IPS DF 6.9 (cell line): ENCODE results near the gene CD72.

Experiments
- DNase-seq: peaks from one replicate; pipeline ENCODE4 v3.0.0-alpha.2; 2013; ENCODE audit warnings: low read depth, low spot score
- H3K27ac ChIP-seq: one replicate; pipeline ENCODE4 v1.5.1; 2013; ENCODE audit warnings: low read length, control low read depth
- H3K27me3 ChIP-seq: 2 replicates; pipeline ENCODE4 v1.6.1; 2013; ENCODE audit warnings: mild to moderate bottlenecking, low read length; ENCODE audit not compliant: control insufficient read depth, insufficient read depth
- H3K36me3 ChIP-seq: 2 replicates; pipeline ENCODE4 v1.6.1; 2013; ENCODE audit warnings: low read length; ENCODE audit not compliant: control insufficient read depth, insufficient read depth
- H3K4me1 ChIP-seq: 2 replicates; pipeline ENCODE4 v1.6.1; 2013; ENCODE audit warnings: low read length; ENCODE audit not compliant: control insufficient read depth, insufficient read depth
- H3K4me3 ChIP-seq: 2 replicates; pipeline ENCODE4 v1.5.1; 2013; ENCODE audit warnings: mild to moderate bottlenecking, low read length
- H3K9me3 ChIP-seq: 2 replicates; pipeline ENCODE4 v1.6.1; 2013; ENCODE audit warnings: low read length, inconsistent platforms; ENCODE audit not compliant: control insufficient read depth, insufficient read depth
- WGBS: extraction: QIAGEN DNeasy Blood & Tissue Kit; methylation state at CpG from one replicate; pipeline ENCODE4 v1.1.7; 2013; ENCODE audit warnings: mixed read lengths, missing lambda C conversion rate; ENCODE audit not compliant: insufficient read length, insufficient coverage; 5-methylcytosine and 5-hydroxymethylcytosine counted together

Gene CD72, protein sequence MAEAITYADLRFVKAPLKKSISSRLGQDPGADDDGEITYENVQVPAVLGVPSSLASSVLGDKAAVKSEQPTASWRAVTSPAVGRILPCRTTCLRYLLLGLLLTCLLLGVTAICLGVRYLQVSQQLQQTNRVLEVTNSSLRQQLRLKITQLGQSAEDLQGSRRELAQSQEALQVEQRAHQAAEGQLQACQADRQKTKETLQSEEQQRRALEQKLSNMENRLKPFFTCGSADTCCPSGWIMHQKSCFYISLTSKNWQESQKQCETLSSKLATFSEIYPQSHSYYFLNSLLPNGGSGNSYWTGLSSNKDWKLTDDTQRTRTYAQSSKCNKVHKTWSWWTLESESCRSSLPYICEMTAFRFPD

DNA sequence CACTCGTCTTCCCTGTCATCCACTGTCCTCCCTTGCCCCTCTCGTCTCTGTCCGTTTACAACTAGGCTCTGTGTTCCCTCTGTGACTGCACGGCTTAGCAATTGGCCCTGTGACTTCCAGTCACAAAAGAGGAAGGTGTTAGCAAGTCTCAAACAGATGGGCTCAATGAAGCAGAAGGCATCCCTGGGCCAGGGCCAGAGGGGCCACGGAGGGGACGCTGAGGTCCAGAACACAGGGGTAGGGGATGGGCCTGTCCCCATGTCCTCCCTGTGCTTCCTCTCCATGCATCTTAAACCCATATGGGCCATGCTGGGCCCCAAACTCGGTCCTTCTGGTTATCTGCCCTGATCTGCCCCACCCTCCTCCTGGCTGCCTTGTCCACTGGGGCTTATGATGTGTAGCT is at the start of gene CD72:
TSS of gene CD72 (minus strand) at position 89 of the 403 bp plus-strand sequence. CDS start 110 bp downstream, outside the sequence.
- Histone ChIP-seq H3K27me3 (no peaks in the 10 kb centered on the region), H3K9me3 (no peaks in the 10 kb centered on the region), H3K27ac (no peak within 1 kb of the TSS), H3K36me3 (no peaks in the 10 kb centered on the region), H3K4me3 (peak within 1 kb of the TSS; percentile 41; the same call in 1 of the 2 replicates), H3K4me1 (no peaks in the 10 kb centered on the region)
- DNase-seq = no peak
- no CpG with 5 or more reads among the region's 7 CpGs for WGBS

DNA sequence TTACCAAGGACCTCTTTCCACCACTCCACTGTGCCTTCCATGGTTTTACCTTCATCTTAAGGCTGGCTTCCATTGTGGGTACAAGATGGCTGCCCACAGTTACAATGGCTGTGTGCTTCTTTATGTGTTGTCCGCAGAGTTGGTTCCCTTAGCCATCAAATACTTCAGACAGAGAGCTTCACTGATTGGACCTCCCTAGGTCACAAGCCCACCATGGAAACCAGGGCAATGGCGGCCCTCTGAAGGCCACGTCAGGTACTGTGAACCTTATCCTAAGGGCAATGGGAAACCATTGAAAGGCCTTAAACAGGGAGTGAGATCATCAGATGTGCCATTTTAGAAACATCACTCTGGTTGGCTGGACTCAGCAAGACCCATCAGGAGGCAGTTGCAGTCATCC is 49.7 kb upstream of the CD72 start:
- no peaks in the 10 kb centered on the region for H3K4me1 ChIP-seq
- no peaks in the 10 kb centered on the region for H3K27me3 ChIP-seq
- H3K4me3 ChIP-seq = no peak overlapping the region
- DNase-seq = no peak
- no CpG with 5 or more reads among the region's 3 CpGs for WGBS
- no peaks in the 10 kb centered on the region for H3K9me3 ChIP-seq
- no peak overlapping the region for H3K27ac ChIP-seq
- no peaks in the 10 kb centered on the region for H3K36me3 ChIP-seq

DNA sequence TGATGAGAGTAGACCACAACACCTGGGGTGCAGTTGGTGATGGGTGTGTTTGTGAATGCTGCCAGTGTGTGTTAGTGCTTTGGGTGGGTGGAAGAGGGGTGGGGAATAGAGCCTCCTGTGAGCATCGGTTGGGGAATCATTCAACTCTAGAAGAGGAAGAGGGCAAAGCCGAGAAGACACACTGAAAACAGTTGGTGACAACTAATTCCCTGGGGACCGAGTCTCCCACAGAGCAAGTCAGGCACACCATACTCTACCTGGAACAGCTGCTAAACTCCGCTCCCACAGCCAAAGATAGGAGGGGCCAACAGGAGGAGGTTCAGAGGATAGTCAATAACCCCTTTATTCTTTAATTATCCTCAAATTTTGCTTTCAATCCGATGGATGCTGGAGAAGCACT is 48.3 kb upstream of the CD72 start:
- WGBS = no CpG with 5 or more reads among the region's 5 CpGs
- Histone ChIP-seq H3K27ac (no peak overlapping the region), H3K36me3 (no peaks in the 10 kb centered on the region), H3K9me3 (no peaks in the 10 kb centered on the region), H3K4me1 (no peaks in the 10 kb centered on the region), H3K27me3 (no peaks in the 10 kb centered on the region), H3K4me3 (no peak overlapping the region)
- DNase-seq = no peak

DNA sequence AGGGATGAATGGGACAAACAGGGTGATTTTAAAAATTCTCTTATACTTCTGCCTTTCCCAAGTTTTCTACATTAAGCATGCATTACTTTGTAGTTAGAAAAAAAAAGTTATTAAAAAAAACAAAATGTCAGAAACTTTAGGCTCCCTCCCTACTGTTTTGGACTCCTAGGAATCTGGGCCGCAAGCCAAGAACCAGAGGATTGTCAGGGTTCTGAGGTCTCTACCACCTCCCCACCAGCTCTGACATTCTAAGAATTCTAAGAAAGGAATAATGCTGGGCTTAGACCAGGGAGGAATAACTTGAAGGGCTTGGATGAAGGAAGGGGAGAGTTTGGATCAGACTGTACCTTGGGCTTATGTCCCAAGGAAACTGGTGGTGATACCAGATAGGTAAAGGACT is 47.8 kb upstream of the CD72 start:
- Histone ChIP-seq H3K4me1 (no peaks in the 10 kb centered on the region), H3K4me3 (no peak overlapping the region), H3K9me3 (no peaks in the 10 kb centered on the region), H3K36me3 (peaks cover under 1% of the 10 kb centered on the region), H3K27ac (no peak overlapping the region), H3K27me3 (no peaks in the 10 kb centered on the region)
- WGBS = no CpG with 5 or more reads among the region's 1 CpG
- no peak for DNase-seq

DNA sequence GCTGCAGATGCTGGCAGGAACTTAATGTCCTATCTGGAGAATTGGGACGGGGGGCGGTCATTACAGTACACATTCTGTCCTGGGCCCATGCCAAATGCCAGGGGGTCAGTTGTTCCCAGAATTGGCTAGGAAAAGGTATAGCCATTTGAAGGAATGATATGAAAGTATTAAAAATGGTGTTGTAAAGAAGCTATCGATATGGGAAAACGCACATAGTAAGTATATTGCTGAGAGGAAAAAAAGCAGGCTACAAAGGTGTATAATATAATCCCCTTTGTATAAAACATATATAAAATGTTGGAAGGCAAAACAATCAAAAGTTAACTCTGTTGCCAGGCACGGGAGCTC is 47.2 kb upstream of the CD72 start:
- Histone ChIP-seq H3K27ac (no peak overlapping the region), H3K9me3 (no peaks in the 10 kb centered on the region), H3K4me3 (peak overlapping the region; percentile 60; the same call in 1 of the 2 replicates), H3K4me1 (no peaks in the 10 kb centered on the region), H3K36me3 (peaks cover 6% of the 10 kb centered on the region), H3K27me3 (no peaks in the 10 kb centered on the region)
- WGBS = 100% methylated on average over 2 of the region's 5 CpGs
- DNase-seq = no peak

DNA sequence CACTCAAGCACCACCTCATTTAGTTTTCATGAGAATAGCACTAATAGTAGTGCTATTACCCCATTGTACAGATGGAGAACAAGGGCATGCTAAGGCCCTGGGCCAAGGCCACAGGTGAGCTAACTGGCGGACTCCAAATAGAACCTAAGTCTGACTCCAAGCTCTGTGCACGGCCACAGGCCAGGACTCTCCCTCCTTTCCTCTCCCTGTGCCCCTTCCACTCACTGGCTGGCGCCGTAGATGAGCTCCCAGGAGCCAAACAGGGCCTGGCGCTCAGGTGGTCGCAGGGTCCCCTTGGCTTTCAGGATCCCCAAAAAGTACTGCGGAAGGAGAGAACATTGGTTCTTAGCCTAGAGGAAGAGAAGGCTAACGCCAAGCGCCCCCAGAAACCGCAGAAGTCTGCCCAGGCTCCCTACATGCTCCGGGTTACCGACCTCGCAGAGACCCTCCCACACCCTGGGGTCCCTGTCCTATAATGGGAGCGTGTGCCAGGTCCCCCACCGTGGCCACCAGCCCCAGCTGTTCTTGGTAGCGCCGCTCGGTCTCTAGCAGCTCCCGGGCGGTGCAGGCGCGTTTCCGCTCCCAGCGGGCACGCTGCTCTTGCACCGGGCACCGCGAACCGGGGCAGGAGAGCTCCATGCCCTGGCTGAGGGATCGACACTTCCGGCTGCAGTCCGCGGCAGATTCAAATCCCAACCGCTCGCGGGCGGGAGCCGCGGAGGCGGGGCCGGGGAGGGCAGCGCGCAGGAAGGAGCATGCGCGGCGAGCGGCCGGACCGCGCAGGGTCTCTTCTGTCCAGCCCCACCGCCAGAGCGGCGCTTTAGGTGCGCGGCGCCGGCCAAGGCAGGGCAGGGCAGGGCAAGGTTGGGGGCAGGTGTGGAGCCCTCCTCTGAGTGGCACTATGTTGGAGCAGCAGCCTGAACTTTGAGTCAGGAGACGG is 46.6 kb upstream of the CD72 start, which contains the start of gene ARHGEF39:
TSS of gene ARHGEF39 (minus strand) at position 665 of the 940 bp plus-strand sequence. CDS start at position 639, 26 bp downstream.
- Histone ChIP-seq H3K27me3 (no peaks in the 10 kb centered on the region), H3K4me3 (peak within 1 kb of the TSS; percentile 60), H3K27ac (no peak within 1 kb of the TSS), H3K36me3 (peaks cover 6% of the 10 kb centered on the region), H3K9me3 (no peaks in the 10 kb centered on the region), H3K4me1 (no peaks in the 10 kb centered on the region)
- DNase-seq = no peak
- WGBS = no CpG with 5 or more reads among the region's 58 CpGs

DNA sequence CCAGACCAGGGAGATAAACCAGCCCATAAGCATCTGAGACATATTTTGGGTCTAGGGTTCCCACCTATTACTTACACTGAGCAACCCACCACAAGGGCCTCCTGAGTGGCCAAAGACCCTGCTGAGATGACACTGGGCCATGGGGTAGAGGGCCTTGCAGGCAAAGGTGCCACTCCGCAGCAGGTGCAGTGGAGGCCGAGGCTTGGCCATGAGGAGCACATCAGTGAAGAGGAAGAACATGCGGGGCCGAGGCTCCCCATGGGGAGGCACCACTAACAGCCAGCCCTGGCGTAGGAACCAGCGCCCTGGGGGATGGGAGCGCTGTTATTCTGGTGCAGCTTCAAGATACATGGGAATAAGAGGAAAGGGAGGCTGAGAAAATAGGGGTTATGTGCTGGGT is 44.2 kb upstream of the CD72 start:
- no peak overlapping the region for H3K4me3 ChIP-seq
- H3K9me3 ChIP-seq = no peaks in the 10 kb centered on the region
- DNase-seq = no peak
- no peak overlapping the region for H3K27ac ChIP-seq
- WGBS = no CpG with 5 or more reads among the region's 7 CpGs
- H3K4me1 ChIP-seq = no peaks in the 10 kb centered on the region
- peaks cover 6% of the 10 kb centered on the region for H3K36me3 ChIP-seq
- H3K27me3 ChIP-seq = no peaks in the 10 kb centered on the region

DNA sequence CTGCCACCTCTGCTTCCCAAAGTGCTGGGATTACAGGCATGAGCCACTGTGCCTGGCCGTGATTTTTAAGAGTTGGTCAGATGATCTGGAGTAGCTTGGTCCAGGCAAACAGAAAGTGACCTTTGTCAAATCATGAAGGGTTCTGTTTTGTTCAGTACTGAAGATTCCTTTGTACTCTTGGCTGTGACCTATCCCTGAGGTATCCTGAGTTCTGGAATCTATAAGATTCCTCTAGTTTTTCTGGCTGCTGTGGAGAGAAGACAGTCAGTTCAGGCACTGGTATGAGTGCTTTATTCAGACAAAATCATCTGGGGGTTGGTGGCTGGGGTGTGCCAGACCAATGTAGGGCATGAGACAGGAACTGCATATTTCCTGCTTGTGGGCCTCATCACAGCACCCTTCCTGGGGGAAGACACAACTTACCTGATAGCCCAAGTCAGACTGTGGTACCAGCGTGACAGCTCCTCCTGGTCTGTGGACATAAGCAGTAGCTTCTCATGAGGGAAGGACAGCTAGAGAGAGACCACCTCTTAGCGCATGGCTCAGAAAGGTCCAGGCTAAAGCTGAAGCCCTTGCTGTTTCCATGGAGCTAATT is 43.6 kb upstream of the CD72 start:
- H3K4me3 ChIP-seq = no peak overlapping the region
- no peaks in the 10 kb centered on the region for H3K9me3 ChIP-seq
- no CpG with 5 or more reads among the region's 3 CpGs for WGBS
- H3K27me3 ChIP-seq = no peaks in the 10 kb centered on the region
- no peaks in the 10 kb centered on the region for H3K4me1 ChIP-seq
- no peak overlapping the region for H3K27ac ChIP-seq
- H3K36me3 ChIP-seq = peaks cover 6% of the 10 kb centered on the region
- DNase-seq = no peak

DNA sequence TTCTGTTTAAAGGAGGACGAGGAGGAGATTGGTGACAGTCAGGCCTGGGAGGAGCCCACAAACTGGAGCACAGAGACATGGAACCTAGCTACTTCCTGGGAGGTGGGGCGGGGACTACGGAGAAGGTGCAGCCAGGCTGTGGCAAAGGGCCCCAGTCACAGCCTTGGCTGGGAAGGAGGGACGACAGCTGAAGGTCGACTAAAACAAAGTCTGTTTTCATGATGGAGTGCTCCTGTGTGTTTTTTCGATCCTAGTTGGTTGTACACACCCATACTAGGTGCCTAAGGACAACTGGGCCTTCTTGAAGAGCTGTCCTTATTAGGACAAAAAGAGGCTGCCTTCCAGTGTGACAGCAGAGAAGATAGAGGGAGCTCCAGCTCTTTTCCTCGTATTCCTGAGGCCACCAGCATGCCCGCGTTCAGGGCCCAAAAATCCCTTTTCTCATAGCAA is 42.8 kb upstream of the CD72 start:
- H3K4me1 ChIP-seq = no peaks in the 10 kb centered on the region

DNA sequence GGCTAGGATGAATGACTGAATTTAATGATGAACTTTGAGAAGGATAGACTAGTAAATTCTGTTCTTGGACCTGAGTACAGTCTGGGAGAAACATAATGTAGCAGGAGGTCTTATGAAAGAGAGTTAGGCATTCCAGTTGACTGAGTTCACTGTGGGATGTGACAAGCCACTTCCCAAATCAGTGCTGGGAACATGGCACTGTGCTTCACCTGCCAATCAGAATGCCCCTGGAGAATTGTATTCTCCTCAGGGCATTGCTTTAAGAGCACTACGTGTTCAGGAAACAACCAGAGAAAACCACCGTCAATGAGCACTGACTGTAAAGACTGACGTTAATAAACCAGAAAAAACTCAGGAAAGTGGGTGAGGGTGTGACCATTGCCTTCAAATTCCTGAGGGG is 41.1 kb upstream of the CD72 start:
- H3K4me1 ChIP-seq = no peaks in the 10 kb centered on the region
- H3K9me3 ChIP-seq = no peaks in the 10 kb centered on the region
- DNase-seq = no peak

More for the DNA sequence above, 42.8 kb upstream of the CD72 start:
- H3K4me3 ChIP-seq = no peak overlapping the region
- no peak for DNase-seq
- WGBS = no CpG with 5 or more reads among the region's 9 CpGs
- H3K27ac ChIP-seq = no peak overlapping the region
- H3K27me3 ChIP-seq = no peaks in the 10 kb centered on the region
- H3K36me3 ChIP-seq = peaks cover 6% of the 10 kb centered on the region
- no peaks in the 10 kb centered on the region for H3K9me3 ChIP-seq

More for the DNA sequence above, 41.1 kb upstream of the CD72 start:
- Histone ChIP-seq H3K36me3 (peaks cover 6% of the 10 kb centered on the region), H3K27ac (no peak overlapping the region), H3K27me3 (no peaks in the 10 kb centered on the region), H3K4me3 (no peak overlapping the region)
- no CpG with 5 or more reads among the region's 3 CpGs for WGBS
